ENCODE results near the gene ATG10.

- no peak for TF ChIP-seq POLR2A (IDR thresholded peaks at IDR 0.05)
- no peak for TF ChIP-seq CTCF (IDR thresholded peaks at IDR 0.05)
- no peak for TF ChIP-seq POLR2AphosphoS5 (IDR thresholded peaks at IDR 0.05; ENCODE audit: insufficient read depth in 1 of 2, low read depth in 1 of 2)
Observed at GRCh38 chr5:82283893-82284292, 312.1 kb downstream of the ATG10 start.
